ENCODE data around the gene ADAMTS12.

DNA sequence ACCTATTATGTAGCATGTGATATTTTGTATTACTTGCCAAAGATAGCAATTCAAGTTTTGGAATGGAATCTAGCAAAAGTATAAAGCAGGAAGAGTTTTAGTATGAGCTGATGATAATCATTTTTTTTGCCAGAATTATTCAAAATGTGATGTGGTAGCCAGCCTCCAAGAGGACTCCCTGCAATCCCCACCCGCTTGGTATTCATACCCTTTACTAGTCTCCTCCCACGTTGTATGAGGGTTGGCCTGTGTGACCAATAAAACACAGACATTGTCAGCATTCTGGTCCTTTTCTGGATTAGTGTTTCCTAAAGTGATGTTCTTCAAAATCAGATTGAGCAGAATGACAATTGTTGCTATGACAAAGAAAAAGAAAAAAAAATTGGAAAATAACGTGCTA, 387.2 kb downstream of the ADAMTS12 start:
- TF ChIP-seq, protein P1, sequence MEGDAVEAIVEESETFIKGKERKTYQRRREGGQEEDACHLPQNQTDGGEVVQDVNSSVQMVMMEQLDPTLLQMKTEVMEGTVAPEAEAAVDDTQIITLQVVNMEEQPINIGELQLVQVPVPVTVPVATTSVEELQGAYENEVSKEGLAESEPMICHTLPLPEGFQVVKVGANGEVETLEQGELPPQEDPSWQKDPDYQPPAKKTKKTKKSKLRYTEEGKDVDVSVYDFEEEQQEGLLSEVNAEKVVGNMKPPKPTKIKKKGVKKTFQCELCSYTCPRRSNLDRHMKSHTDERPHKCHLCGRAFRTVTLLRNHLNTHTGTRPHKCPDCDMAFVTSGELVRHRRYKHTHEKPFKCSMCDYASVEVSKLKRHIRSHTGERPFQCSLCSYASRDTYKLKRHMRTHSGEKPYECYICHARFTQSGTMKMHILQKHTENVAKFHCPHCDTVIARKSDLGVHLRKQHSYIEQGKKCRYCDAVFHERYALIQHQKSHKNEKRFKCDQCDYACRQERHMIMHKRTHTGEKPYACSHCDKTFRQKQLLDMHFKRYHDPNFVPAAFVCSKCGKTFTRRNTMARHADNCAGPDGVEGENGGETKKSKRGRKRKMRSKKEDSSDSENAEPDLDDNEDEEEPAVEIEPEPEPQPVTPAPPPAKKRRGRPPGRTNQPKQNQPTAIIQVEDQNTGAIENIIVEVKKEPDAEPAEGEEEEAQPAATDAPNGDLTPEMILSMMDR (IDR thresholded peaks at IDR 0.05): no peak
- no peak for TF ChIP-seq POLR2A (IDR thresholded peaks at IDR 0.05)
